NCI-H1436 treated with DMSO at 0.1 percent for 48 hours (cell line): Measurements from ENCODE around the gene SKAP1.
"Not testable (repeated sequence)": the region's sequence is repeated elsewhere in the genome, so short reads cannot be mapped to it uniquely, and the experiment has no call there.

ENCODE experiments used
- DNase-seq: peaks from one replicate; lab custom pipeline; 2025; lab: John Stamatoyannopoulos, UW

The SKAP1 gene

DNA sequence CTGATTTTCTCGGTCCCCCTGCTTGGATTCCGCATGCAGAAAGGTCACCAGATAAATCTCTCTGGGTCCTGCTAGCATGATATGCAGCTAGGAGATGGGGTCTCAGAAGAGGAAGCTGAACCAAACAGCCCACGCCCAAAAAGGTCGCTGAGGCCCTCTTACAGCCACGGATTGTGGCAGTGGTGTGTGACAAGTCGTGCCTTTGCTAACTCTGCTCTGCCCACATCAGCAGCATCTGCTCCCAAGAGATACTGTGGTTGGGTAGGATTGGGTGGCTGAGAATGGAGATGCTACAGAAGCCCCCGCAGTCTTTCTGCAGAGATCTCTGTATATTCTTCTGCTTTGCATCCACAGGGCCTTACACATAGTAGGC is 15.2 kb upstream of the SKAP1 start:
- DNase-seq, result no peak

DNA sequence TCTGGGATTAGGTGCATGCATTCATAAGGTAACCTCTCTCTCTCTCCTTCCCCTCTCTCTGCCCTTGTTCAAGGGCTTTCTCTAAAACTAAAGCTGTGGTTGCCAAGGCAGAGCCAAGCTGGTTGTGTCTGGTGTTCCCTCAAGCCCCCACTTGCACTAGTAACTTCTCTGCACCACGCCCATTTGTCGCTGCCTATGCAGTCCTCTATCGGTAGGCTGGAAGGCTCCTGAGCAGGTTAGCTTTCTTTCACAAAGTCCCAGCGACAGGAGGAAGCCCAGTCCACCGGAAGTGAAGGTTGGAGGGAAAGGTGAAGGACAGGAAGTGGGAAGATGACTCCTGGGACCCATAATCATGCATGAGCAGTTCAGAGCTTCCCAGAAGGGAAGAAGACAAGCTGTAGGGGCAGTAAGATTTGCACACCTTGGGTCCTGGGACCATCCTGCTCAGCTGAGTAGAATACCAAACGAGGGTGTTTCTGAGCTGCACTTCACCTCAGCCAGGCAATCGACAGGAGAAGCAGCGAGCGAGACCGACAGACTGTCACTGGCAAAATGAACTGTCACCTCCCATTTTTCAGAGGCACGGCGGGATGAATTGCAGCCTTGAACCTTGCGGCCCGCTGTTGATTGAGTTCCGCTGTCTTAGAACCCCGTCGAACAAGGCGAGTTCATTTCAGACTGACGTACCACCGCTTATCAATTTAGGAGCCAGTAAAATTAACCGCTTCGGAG is 14.7 kb upstream of the SKAP1 start:
- no peak for DNase-seq

GRCh38 chr17:48443712-48444111 is 13.7 kb upstream of the SKAP1 start:
- no peak for DNase-seq

DNA sequence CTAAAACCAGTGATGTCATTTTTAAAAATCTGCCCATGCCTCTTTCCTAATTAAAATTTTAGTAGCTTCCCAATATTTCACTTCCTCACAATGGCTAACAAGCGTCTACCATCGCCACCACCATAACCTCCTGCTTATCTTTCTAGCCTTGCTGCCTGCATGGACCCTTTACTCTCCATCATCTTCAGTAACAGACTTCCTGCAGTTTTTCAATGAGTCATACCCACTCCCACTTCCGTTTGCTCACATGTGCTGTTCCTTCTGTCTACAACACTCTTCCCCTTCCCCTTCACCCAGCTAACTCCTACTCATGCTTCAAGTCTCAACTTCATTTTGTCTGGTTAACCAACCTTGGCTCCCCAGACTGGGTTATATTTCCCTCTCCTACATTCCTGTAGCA is 12.8 kb upstream of the SKAP1 start:
- no peak for DNase-seq

DNA sequence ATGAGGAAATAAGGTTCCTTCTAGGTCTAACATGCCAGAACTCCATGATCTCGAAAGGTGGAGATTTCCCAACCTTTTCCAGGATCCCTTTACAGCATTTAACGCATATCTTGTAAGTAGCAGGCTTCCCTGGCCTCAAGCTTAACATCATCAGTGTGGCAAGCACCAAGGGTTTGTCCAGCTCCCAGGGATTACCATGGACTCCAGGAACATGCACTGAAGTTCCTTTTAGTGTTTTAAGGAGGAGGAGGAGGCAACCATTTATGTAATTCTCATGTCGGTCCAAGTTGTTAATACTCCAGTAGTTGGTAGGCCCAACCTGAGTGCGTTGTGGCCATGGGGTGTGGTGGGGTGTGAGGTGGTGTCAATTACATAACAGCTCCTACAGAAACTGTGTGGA is 11.8 kb upstream of the SKAP1 start:
- DNase-seq, result no peak

GRCh38 chr17:48441231-48441711 is 11.3 kb upstream of the SKAP1 start:
- no peak for DNase-seq

- DNase-seq, result no peak
These were observed 10.7 kb upstream of the SKAP1 start for GRCh38 chr17:48440669-48441068.

DNA sequence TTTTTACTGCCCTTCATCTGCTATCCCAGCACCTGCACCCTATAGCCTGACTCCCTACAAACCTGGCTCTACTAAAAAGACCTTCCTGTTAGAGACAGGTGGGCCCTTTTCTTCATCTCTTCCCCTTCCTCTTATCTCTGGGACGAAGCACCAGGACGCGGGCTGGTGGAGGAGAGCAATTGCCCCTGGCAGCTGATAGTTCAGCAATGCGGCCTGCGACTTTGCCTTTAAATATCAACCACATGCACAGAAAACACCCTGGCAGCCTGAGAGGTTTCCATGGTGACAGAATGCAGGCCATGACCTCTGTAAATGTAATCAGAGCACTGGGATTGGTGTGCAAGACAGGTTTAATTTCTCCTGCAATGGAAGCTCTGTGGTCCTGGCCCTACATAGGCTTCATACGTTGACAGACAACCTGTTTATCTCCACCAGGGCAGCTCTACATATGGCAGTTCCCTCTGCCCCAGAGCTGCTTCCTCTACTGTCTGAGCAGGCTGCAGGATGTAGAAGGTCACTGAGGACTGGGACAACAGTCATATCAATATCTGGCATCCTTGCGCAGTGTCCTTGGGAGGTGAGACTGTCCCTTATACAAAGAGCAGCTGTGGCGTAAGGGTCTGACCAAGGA is 10.0 kb upstream of the SKAP1 start:
- no peak for DNase-seq

- DNase-seq, result no peak
These were observed 9.3 kb upstream of the SKAP1 start for GRCh38 chr17:48439110-48439850.

- no peak for DNase-seq
These were observed 8.6 kb upstream of the SKAP1 start for GRCh38 chr17:48438516-48439061.

DNA sequence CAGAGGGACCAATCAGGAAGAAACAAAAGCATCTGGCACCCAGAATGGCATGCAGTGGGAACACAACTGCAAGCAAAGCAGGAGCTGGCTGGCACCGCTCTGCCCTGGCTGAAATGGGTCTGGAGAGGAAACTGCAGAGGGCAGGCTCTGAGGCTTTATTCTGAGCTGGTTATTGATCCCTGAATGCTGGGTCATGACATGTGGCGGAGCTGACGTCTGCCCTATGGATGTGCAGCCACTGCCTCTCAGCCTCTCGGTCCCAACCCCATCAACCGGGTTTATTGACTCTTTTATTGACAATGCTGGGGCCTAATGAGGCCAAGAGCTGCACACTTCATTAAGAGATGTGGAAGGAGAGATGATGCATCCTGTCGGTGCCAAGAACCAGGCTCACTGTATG is 3.9 kb upstream of the SKAP1 start:
- DNase-seq, result no peak

DNA sequence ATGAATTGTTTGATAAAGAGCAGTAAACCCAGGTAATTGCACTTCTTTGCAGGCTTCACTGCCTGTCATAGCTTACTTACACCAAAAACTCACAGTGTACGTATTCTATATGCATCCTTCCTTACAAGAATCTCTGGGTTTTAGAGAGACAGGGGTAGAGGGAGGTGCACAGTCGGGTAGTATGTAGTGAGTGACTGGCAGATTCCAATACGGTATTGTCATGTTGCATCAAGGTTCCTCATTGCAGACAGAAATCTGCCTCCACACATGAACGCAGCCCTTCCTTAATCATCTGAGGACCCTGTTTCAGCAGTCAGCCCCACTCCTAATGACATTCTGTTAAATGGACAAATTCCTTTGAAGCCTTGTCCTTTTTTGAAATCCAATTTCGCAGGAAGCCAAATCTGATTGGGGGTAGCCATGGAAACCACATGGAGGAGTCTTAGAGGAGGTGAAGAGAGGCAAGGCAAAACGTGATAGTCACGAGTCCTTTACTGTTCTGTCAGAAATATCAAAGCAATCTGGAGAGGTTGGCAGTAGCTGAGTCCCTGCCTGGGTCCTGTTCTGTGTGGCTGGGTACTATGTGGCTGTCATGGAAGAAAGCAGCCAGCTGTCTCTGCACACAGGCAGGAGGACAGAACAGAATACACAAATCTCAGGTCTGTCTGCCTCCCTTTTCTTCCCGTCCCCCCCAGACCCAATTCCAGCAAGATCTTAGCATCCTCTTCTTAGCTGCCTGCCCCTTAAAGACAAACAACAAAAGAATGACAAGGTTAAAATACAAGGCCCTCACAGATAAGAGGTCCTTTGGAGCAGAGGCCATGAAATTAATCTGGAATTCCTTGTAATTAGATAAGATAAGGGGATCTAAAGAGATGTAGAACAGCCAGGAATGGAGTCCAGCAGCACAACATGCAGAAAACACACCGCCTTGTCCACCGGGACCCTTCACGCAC is 3.1 kb upstream of the SKAP1 start:
- no peak for DNase-seq

DNA sequence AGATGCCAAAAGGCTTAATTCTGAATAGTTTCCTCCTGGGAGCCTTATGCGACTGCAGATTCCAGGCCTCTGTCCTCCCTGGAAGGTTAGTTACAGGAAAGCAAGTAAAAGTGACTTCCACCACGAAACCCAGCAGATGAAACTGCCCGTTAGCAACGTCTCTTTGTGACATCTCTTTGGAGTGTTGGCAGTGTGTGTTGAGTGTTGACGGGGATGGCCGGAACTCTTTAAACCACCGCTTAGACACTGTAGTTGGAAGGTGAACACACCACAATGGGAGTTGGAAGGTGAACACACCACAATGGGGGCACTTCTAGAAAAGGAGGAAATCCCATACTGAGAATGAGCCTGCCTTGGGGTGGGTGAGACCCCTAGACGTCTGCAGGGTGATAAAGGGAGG is 858 bp downstream of the SKAP1 start:
- DNase-seq, result no peak

DNA sequence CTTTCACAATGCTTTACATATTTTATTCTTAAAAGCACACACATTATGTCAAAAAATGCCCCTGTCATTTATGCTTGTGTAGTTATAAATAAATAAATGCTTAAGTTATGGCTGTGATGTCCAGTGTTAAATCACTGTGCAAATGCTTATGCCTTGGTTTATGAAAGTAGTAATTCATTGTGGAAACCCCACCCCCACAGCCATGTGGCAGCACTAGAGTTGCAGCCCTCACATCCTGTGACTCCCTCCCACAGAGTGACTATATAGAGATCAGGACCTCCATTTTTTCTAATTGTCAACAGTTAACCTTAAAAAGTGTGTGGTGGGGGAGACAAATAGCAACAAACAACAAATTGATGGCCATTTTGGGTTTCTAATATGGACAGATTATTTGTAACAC is 2.4 kb downstream of the SKAP1 start:
- no peak for DNase-seq

DNA sequence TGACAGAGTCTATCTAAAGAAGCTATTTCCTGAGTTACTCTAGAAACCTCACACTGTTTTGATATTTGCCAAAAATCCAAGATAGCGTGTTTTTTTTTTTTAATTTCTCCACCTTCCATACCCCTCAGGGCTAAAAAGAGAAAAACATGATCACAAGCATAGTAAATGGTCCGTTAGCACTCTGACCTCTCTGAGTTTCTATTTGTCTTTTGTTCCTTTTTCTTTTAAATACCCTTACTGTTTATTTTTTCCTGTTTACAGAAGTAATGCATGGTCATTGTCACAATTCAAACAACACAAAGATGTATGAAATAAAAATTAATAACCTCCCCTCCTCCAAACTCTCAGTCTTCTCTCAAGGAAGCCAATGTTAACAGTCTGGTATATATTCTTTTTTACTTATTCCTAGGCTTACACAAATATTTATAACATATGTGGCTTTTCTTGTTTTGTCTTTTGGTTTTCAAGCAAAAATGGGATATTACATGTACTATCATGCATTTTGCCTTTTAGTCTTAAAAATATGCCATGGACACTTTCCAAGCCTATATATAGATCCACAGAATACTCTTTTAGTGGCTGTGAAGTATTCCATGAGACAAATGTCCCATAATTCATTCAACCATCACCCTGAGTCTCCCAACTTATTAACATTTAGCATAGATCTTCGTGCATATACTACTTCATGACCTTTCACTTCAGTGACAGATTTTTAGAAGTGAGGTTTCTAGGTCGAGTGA is 3.1 kb downstream of the SKAP1 start:
- no peak for DNase-seq

DNA sequence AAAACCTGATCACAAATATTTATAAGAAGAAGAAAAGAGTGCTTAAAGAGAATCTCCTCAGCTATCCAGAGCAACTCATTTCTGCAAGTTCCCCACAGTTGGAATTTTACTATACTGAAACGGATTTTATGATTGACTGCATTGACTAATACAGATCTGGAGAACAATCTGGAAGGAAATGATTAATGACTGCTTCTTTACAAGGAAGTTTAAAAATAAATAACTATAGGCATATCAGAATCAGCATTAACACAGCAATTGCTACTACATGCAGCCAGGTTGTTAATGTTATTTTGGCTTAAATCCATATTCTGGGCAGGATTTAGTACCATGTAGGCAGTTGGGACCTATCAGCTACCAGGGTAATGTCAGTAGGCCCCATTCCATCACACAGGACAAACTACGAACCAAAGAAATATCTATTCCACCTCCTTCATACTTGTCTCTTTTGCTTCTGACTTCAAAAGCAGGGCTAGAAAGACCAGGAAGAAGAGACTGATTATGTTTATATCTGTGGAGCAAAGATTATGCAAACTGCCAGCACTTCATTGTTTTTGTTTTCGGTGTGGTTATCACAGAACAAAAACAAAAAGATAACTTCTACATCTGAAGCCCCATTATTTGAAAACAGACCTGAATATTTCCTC is 3.9 kb downstream of the SKAP1 start:
- no peak for DNase-seq

DNA sequence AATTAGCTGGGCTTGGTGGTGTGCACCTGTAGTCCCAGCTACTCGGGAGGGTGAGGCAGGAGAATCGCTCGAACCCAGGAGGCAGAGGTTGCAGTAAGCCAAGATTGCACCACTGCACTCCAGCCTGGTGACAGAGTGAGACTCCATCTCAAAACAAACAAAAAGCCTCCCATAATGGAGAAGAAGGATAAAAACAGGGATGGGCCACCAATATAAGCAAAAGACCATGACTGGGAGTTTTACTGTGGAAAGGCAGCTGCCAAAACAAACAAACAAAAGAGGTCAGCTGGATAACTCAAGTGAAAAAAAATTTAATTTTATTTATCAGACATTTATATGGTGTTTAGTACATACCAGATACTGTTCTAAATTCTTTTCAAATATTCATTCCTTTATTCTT is 8.0 kb downstream of the SKAP1 start:
- not testable (repeated sequence) for DNase-seq

DNA sequence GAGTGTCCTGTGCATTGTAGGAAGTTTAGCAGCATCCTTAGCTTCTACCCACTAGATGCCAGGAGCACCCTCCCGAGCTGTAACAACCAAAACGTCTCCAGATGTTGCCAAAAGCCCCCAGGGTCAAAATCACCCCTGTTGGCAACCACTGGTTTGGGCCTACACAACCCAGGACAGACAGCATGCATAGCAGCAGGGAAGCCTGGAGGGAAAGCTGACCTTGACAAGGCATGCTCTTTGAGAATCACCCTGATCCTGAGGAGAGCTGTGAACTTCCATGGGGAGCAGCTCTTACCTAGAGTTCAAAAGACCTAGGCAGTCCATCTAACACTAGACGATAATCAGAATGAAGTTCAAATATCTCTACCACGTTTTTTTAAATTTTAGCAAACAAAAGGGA is 9.2 kb downstream of the SKAP1 start:
- no peak for DNase-seq

DNA sequence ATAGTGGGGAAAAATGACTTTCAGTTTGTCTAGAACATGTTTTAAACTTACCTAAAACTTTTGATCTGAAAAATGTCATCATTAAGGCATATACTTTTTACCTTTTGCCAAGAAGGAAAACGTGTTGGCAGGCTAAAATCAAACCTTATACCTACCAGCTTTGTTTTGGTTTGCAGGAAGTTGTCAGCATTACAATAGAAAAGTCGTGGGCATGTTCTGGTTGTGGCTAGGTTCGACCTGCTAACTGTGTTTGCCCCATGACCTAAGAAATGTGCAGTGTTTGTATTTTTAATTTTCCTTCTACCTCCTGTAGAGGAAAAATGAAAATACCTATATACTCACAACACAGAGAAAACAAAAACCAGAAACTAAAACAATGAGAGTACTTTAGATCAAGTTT is 13.0 kb downstream of the SKAP1 start:
- DNase-seq, result no peak

DNA sequence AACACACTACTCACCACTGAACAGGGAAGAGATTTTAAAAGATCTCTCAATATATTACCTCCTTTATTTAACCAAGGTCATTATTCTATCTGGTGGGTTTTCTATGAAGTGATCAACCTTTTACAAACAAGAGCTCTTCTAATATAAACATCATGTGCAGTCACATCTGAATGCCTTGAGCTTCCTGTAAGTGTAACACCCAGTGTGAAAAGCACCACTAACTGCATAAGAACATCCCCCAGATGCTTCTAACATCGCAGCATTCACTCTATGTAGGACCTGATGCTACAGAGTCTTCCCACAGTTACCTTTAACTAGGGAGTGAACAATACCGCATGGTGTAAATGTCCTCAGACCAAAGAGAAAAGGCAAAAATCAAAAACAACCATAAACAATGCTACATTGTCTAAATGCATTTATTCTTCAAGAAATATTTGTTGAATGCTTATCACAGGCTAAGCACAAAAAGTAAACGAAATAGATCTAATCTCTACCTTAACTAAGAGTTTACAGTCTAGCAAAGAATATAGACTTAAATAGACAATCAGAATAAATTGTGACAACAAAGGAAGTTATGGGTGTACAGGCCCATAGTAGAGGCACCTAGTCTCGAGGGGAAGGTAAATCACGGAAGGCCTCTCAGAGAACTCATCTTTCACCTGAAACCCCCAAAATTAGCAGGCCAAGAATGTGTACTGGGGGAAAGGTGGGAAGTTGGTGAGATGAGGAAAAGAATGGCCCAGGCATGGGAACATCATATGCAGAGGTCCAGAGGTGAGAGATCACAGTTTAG is 16.2 kb downstream of the SKAP1 start:
- no peak for DNase-seq
